EL (cell line): ENCODE measurements around the gene PLD4.
"Not testable (repeated sequence)": the region's sequence is repeated elsewhere in the genome, so short reads cannot be mapped to it uniquely, and the experiment has no call there.

Experiments used
- DNase-seq: peaks from one replicate; pipeline ENCODE4 v3.0.0-alpha.2; 2016

Gene PLD4

DNA sequence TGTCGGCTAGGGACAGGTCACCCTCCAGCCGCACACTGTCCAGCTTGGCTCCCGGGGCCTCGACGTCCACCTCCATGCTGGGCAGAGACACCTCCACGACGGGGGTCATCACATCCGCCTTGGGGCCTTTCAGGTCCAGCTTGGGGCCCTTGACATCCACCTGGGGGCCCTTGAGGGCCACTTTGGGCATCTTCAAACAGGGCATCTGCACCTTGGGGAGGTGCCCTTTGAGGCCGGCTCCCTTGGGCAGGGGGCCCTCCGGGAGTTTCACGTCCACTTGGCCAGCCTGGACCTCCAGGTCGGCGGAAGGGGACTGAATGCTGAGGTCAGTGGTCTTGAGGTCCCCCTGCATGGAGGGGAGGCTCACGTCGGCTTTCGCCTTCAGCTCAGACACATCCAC lies 17.9 kb downstream of the PLD4 start:
- DNase-seq = no peak

DNA sequence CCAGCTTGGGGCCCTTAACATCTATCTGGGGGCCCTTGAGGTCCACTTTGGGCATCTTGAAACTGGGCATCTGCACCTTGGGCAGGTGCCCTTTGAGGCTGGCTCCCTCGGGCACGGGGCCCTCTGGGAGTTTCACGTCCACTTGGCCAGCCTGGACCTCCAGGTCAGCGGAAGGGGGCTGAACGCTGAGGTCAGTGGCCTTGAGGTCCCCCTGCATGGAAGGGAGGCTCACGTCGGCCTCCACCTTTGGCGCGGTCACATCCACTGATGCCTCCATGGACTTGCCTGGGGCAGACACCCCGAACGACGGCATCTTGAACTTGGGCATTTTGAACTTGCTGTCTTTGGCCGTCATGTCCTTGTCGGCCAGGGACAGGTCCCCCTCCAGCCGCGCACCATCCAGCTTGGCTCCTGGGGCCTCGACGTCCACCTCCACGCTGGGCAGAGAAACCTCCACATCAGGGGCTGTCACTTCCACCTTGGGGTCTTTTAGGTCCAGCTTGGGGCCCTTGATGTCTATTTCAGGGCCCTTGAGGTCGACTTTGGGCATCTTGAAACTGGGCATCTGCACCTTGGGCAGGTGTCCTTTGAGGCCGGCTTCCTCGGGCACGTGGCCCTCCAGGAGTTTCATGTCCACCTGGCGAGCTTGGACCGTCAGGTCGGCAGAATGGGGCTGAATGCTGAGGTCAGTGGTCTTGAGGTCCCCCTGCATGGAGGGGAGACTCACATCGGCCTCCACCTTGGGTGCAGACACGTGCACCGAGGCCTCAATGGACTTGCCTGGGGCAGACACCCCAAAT lies 18.7 kb downstream of the PLD4 start:
- not testable (repeated sequence) for DNase-seq

DNA sequence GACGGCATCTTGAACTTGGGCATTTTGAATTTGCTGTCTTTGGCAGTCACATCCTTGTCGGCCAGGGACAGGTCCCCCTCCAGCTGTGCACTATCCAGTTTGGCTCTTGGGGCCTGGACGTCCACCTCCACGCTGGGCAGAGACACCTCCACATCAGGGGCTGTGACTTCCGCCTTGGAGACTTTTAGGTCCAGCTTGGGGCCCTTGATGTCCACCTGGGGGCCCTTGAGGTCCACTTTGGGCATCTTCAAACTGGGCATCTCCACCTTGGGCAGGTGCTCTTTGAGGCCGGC lies 19.3 kb downstream of the PLD4 start:
- DNase-seq = not testable (repeated sequence)

DNA sequence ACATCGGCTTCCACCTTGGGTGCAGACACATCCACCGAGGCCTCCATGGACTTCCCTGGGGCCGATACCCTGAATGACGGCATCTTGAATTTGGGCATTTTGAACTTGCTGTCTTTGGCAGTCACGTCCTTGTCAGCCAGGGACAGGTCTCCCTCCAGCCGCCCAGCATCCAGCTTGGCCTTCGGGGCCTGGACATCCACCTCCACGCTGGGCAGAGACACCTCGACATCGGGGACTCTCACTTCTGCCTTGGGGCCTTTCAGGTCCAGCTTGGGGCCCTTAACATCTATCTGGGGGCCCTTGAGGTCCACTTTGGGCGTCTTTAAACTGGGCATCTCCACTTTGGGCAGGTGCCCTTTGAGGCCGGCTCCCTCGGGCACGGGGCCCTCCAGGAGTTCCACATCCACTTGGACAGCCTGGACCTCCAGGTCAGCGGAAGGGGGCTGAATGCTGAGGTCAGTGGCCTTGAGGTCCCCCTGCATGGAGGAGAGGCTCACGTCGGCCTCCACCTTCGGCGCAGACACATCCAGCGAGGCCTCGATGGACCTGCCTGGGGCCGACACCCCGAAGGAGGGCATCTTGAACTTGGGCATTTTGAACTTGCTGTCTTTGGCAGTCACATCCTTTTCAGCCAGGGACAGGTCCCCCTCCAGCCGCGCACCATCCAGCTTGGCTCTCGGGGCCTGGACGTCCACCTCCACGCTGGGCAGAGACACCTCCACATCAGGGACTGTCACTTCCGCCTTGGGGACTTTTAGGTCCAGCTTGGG lies 19.9 kb downstream of the PLD4 start:
- DNase-seq = not testable (repeated sequence)

DNA sequence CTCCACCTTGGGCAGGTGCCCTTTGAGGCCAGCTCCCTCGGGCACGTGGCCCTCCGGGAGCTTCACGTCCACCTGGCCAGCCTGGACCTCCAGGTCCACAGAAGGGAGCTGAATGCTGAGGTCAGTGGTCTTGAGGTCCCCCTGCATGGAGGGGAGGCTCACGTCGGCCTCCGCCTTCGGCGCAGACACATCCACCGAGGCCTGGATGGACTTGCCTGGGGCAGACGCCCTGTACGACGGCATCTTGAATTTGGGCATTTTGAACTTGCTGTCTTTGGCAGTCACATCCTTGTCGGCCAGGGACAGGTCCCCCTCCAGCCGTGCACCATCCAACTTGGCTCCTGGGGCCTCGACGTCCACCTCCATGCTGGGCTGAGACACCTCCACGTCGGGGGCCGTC lies 20.6 kb downstream of the PLD4 start:
- DNase-seq = not testable (repeated sequence)

DNA sequence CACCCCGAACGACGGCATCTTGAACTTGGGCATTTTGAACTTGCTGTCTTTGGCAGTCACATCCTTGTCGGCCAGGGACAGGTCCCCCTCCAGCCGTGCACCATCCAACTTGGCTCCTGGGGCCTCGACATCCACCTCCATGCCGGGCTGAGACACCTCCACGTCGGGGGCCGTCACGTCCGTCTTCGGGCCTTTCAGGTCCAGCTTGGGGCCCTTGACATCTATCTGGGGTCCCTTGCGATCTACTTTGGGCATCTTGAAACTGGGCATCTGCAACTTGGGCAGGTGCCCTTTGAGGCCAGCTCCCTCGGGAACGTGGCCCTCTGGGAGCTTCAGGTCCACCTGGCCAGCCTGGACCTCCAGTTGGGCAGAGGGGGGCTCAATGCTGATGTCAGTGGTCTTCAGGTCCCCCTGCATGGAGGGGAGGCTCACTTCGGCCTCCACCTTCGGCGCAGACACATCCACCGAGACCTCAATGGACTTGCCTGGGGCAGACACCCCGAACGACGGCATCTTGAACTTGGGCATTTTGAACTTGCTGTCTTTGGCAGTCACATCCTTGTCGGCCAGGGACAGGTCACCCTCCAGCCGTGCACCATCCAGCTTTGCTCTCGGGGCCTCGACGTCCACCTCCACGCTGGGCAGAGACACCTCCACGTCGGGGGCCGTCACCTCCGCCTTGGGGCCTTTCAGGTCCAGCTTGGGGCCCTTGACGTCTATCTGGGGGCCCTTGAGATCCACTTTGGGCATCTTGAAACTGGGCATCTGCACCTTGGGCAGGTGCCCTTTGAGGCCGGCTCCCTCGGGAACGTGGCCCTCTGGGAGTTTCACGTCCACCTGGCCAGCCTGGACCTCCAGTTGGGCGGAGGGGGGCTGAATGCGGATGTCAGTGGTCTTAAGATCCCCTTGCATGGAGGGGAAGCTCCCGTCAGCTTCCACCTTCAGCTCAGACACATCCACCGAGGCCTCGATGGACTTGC lies 21.6 kb downstream of the PLD4 start:
- DNase-seq = not testable (repeated sequence)

DNA sequence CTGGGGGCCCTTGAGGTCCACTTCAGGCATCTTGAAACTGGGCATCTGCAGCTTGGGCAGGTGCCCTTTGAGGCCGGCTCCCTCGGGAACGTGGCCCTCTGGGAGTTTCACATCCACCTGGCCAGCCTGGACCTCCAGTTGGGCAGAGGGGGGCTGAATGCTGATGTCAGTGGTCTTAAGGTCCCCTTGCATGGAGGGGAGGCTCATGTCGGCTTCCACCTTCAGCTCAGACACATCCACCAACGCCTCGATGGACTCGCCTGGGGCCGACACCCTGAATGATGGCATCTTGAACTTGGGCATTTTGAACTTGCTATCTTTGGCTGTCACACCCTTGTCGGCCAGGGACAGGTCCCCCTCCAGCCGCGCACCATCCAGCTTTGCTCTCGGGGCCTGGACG lies 22.5 kb downstream of the PLD4 start:
- DNase-seq = not testable (repeated sequence)

DNA sequence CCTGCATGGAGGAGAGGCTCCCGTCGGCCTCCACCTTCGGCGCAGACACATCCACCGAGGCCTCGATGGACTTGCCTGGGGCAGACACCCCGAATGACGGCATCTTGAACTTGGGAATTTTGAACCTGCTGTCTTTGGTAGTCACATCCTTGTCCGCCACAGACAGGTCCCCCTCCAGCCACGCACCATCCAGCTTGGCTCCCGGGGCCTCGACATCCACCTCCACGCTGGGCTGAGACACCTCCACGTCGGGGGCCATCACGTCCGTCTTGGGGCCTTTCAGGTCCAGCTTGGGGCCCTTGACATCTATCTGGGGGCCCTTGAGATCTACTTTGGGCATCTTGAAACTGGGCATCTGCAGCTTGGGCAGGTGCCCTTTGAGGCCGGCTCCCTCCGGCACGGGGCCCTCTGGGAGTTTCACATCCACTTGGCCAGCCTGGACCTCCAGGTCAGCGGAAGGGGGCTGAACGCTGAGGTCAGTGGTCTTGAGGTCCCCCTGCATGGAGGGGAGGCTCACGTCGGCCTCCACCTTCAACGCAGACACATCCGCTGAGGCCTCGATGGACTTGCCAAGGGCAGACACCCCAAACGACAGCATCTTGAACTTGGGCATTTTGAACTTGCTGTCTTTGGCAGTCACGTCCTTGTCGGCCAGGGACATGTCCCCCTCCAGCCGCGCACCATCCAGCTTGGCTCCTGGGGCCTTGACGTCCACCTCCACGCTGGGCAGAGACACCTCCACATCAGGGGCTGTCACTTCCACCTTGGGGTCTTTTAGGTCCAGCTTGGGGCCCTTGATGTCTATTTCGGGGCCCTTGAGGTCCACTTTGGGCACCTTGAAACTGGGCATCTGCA lies 23.4 kb downstream of the PLD4 start:
- not testable (repeated sequence) for DNase-seq

DNA sequence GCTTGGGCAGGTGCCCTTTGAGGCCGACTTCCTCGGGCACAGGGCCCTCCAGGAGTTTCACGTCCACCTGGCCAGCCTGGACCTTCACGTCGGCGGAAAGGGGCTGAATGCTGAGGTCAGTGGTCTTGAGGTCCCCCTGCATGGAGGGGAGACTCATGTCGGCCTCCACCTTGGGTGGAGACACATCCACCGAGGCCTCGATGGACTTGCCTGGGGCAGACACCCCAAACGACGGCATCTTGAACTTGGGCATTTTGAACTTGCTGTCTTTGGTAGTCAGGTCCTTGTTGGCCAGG lies 24.0 kb downstream of the PLD4 start:
- DNase-seq = no peak

DNA sequence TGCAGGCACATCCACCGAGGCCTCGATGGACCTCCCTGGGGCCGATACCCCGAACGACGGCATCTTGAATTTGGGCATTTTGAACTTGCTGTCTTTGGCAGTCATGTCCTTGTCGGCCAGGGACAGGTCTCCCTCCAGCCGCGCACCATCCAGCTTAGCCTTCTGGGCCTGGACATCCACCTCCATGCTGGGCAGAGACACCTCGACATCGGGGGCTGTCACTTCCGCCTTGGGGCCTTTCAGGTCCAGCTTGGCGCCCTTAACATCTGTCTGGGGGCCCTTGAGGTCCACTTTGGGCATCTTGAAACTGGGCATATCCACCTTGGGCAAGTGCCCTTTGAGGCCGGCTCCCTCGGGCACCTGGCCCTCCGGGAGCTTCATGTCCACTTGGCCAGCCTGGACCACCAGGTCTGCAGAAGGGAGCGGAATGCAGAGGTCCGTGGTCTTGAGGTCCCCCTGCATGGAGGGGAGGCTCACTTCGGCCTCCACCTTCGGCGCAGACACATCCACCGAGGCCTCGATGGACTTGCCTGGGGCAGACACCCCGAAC lies 24.8 kb downstream of the PLD4 start:
- not testable (repeated sequence) for DNase-seq

DNA sequence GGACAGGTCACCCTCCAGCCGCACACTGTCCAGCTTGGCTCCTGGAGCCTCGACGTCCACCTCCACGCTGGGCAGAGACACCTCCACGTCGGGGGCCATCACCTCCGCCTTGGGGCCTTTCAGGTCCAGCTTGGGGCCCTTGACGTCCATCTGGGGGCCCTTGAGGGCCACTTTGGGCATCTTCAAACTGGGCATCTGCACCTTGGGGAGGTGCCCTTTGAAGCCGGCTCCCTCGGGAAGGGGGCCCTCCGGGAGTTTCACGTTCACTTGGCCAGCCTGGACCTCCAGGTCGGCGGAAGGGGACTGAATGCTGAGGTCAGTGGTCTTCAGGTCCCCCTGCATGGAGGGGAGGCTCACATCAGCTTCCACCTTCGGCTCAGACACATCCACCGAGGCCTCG lies 25.3 kb downstream of the PLD4 start:
- DNase-seq = no peak

DNA sequence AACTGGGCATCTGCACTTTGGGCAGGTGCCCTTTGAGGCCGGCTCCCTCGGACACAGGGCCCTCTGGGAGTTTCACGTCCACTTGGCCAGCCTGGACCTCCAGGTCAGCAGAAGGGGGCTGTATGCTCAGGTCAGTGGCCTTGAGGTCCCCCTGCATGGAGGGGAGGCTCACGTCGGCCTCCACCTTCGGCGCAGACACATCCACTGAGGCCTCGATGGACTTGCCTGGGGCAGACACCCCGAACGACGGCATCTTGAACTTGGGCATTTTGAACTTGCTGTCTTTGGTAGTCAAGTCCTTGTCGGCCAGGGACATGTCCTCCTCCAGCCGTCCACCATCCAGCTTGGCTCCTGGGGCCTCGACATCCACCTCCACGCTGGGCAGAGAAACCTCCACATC lies 26.0 kb downstream of the PLD4 start:
- DNase-seq = not testable (repeated sequence)

DNA sequence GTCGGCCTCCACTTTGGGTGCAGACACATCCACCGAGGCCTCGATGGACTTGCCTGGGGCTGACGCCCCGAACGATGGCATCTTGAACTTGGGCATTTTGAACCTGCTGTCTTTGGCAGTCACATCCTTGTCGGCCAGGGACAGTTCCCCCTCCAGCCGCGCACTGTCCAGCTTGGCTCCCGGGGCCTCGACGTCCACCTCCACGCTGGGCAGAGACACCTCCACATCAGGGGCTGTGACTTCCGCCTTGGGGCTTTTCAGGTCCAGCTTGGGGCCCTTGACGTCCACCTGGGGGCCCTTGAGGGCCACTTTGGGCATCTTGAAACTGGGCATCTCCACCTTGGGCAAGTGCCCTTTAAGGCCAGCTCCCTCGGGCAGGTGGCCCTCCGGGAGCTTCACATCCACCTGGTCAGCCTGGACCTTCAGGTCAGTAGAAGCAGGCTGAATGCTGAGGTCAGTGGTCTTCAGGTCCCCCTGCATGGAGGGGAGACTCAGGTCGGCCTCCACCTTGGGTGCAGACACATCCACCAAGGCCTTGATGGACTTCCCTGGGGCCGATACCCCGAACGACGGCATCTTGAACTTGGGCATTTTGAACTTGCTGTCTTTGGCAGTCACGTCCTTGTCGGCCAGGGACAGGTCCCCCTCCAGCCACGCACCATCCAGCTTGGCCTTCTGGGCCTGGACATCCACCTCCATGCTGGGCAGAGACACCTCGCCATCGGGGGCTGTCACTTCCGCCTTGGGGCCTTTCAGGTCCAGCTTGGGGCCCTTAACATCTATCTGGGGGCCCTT lies 27.4 kb downstream of the PLD4 start:
- DNase-seq = not testable (repeated sequence)

DNA sequence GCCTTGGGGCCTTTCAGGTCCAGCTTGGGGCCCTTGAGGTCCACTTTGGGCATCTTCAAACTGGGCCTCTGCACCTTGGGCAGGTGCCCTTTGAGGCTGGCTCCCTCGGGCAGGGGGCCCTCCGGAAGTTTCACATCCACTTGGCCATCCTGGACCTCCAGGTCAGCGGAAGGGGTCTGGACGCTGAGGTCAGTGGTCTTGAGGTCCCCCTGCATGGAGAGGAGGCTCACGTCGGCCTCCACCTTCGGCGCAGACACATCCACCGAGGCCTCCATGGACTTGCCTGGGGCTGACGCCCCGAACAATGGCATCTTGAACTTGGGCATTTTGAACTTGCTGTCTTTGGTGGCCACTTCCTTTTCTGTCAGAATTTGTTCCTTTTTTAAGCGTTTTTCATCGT lies 28.4 kb downstream of the PLD4 start:
- no peak for DNase-seq

DNA sequence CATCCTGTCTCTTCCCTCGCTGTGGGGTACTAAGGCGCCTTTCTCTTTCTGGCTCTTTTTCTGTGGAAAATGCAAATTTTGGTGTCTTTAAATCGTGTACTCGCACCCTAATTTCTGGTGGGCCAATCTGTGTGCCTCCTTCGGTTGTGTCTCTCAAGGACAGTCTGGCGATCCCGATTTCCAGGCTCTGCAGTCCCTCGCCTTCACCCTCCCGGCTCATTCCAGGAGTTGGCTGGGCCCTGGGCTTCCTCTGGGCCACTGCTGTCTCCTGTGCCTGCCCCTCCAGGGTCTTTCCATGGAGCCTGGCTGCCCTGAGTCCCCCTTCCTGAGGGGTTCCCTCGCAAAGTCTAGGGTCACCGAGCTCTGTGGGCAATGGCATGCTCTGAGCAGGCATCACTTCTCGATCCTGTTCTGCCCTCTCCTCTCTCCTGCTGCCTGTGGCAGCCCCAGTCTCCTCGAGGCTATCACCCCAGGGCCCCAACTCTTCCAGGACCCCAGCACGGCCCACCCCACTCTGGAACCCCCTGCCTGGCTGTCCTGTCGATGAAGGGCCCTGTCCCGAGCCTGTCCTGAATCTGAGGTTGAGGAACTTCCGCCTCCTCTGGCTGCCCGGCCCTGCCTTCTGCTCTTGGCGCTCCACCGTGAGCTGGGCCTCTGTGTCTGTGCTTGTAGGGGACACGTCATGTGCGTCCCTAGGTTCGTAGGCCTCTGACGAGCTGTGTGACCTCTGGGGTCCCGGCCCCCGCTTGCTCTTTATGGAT lies 29.4 kb downstream of the PLD4 start:
- no peak for DNase-seq

DNA sequence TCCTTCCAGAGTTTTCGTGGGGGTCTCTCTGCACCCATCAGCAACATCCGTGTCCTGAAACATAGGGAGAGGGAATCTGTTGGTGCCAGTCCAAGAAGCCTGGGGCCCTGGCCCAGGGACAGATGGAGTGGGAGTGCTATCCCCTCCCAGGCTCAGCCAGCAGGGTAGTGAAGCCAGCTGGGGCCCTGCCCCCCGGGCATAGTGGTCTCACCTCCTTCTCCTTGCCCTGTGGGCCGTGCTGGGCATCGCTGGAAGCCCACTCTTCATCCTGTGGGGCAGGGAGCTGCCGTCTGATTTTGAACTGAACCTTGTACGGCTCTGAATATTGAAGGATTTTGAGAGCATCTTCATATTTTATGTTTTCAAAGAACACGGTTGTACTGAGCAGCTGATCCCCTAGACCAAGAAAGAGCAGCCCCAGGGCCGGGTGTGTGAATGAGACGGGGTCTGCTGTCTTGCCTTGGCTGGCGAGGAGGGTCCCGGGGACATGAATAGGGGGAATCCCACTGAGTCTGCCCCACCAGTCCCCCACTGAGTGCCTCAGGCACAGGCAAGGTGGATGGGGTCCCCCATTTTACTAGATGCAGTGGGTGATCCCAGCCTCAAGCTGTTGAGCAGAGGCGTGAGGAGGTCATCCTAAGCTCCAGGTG lies 30.2 kb downstream of the PLD4 start:
- no peak for DNase-seq

DNA sequence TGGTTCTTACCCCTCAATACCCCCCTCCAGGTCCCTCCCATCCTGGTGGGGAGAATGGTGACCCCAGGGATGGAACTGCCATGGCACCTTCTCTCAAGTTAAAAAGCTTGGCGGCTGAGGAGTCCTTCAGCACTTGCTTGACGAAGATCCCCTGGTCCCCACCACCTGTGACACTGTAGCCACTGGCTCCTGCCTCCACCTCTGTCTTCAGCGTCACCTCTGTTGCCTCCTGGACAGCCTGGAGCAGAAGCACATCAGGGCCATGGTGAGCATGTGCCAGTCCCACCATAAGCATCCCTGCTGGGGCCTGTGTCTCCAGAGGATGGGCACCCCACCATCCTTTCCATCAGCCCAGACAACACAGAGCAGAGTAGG lies 30.7 kb downstream of the PLD4 start:
- DNase-seq = no peak

DNA sequence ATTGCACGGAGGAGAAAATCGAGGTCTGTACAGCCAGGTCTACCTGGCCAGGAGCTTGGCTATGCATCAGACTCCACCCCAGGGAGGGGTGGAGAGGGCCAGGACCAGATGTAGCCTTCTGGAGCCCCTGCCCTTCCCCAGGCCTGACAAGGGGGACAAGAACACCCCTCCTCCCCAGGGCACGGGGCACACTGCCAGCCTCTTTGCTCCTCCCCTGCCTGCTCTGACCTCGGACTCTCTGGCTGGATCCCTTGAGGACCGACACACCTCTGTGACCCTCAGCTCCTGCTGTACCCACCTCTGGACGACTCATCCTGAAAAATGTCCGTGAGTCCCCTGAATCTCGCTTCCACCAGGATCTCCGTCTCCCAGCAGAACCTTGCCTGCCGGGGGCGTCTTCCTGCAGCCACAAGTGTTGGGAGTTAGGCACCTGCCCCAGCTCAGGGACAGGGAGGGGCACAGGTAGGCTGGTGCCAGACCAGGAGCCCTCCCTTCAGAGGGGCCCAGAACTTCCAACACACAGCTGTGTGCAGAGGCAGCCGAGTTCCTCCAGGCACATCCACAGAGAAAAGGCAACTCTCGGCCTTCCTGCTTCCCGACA lies 31.7 kb downstream of the PLD4 start:
- DNase-seq = no peak
